Measurements from ENCODE around the gene SOX11. TPM values are rescaled to one million over a fixed set of nuclear protein-coding genes. Genes with fewer than 3 reads are reported as not detected.
A peak's percentile ranks its signal among the peaks of the same experiment; 100 is the strongest.
"Not testable (repeated sequence)": the region's sequence is repeated elsewhere in the genome, so short reads cannot be mapped to it uniquely, and the experiment has no call there.

Gene SOX11
- 39.0 TPM for polyA plus RNA-seq (ENCODE audit: insufficient read length)

- peak; percentile 96 for DNase-seq
Observed at GRCh38 chr2:5691985-5692529, at the start of gene SOX11. TSS of gene SOX11 (plus strand) at chr2:5692384. CDS start at chr2:5692722, 338 bp downstream.

GRCh38 chr2:5652734-5653133, 39.5 kb upstream of the SOX11 start:
- not testable (repeated sequence) for DNase-seq

DNA sequence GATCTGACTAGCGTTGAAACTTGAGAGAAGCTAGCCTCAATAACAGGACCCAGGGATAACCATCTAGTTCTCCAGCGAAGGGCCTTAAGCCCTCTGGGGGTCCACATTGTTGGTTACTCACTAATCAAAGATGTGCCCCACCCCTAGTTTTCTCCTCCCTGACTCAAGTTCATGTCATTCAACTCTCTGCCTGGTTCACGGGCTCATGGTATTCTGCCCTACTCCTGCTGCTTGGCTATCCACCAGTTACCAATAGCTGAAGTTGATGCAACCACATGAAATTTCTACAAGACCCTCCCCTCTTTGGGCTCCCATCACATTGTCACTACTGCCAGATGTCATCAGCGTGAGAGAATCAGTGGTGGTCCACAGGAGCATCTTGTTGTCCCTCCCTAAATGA, 38.4 kb upstream of the SOX11 start:
- DNase-seq = not testable (repeated sequence)

DNA sequence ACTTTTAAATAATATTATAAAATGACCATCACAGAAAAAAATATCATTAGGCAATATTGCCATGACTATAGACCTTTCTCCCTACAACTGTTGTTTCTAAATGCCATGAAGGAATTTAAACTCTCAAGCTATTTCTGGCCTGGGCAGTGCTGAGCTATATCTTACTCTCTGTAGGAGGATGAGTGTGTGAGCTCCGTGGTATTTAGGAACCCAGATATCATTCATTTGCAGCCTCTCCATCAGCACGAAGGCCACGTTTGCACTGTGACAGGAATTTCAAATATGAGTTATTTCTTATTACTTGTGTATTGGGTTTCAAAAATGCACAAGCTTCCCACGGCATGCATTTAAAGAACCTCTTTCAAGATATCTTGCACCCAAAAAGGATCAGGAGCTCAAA, 35.0 kb upstream of the SOX11 start:
- DNase-seq = no peak

- DNase-seq = no peak
Observed at GRCh38 chr2:5660591-5660990, 31.6 kb upstream of the SOX11 start.

DNA sequence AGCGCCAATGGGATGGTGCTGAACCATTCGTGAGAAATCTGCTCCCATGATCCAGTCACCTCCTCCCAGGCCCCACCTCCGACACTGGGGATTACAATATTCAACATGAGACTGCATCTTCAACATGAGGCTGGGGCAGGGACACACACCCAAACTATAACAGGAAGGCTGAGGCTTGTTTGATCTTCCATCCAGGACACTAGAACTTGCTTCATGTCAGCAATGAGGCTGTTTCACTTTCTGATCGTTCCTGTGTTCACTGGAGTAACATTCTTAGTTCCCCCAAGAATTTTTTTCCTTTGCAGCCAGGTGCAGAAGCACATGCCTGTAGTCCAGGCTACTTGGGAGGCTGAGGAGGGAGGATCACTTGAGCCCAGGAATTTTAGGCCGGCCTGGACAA, 30.8 kb upstream of the SOX11 start:
- no peak for DNase-seq

DNA sequence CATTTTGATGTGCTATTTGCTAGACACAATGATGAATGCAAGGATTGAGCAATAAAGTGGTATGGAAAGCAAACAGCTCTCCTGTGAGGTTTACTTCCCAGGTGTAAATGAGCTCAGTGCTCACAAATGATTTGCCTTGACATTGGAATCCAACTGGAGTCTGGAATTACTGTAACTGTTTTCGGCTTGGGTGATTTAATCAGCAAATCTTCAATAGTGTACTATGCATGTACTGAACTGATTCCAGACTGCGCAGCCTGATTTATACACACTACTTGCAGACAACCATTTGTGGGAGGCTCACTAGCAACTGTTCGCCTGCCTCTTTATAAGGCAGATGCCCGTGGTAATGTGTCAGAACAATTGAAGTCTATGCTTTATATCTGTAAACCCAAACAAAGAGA, 27.9 kb upstream of the SOX11 start:
- DNase-seq = no peak

- no peak for DNase-seq
Observed at GRCh38 chr2:5665066-5665465, 27.1 kb upstream of the SOX11 start.

DNA sequence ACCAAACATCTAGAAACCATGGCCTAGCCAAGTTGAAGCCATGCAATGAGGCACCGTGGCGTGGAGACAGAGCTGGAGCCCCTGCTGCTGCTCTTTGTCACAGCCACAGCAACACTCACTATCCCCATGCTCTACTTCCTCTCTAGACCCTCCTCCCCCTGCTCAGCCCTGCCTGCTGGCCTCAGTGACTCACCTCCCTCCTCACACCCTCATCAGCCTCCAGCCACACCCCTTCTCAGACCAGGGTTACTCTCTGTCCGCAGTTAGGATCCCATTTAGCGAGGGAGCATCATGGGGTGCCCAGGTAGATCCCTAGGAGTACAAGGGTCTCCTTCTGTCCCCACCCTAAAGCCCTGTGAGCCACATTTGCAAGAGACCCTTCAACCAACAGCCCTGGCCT, 25.4 kb upstream of the SOX11 start:
- no peak for DNase-seq

- not testable (repeated sequence) for DNase-seq
Observed at GRCh38 chr2:5667655-5668054, 24.5 kb upstream of the SOX11 start.

DNA sequence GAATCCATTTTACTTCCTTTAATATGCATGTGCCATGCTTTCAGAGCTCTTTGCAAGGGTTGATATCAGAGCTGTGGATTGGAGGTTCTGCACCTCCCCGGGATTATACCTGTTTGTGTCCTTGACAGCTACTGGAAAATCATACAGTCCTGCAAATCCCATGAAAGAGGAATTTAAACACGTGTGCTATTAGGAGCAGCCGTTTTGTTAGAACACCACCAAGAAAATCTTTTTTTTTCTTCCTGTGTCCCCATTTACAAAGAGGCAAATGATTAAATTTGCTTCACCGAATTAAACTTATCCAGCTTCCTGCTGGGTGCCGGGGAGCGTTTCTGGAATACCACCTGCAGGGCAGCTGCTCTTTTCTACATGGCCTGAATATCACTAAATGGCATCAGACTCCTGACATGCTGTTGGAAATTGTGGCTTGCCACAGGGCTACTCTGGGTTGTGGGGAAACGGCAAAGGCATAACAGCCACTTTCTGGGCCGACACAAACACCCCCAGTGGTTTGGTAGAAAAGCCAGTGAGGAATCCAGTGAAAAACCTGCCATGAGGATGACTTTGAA, 23.4 kb upstream of the SOX11 start:
- no peak for DNase-seq

DNA sequence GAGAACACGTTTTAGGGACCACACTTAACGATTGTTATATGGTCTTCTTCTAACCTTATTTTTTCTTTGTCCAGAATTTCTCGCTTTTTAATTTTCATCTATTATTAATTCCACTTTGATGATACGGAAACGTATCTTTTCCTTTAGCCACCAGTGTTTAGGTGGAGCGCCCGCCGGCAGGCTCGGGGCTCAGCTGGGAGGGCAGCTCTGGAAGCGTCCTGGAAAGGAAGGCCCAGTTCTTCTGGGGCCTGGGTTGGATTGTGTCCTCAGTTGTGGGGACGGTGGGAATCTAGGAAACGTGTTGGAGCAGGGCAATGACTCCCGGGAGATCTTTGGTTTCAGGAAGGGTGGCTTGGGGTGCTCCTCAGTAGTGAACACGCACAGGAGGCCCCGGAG, 19.4 kb upstream of the SOX11 start:
- DNase-seq = no peak

DNA sequence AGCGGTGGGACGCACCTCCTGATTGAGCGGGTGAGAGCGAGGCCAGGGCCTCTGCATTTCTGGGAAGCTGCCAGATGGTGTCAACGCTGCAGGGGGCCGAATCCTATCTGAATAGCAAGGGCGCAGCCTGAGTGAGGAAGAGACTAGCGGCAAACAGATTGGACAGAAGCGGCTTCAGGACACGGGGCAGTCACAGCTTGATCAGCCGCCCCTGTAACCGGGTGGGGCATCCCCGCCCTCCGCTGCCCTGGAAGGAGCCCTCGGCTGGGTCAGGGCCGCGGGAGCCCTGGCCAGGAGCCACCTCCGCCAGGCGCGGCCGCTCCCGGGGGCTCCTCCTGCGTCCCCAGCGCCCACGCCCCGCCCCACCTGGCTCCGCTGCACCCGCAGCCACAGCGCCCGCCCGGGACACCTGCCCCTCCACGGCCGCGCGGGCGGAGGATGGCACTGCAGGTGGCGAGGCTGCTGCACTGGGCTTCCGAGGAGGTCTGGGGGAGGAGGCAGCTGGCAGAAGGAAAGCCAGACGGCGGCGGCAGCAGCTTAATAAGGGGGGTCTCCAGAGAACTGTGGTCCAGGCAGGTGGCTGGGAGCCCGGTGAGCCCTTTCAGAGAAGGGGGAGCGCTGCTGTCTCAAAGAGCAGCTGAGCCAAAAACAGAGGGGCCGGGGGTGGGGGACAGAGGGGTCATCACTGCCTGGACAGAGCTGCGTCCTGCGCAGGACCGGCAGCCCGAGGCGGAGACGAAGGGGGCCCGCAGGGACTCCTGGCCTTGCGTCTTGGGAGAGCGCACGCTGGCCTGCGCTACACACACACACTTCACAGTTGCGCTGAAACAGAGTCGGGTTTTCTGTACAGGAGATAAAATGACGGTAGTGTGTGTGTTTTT, 18.8 kb upstream of the SOX11 start:
- no peak for DNase-seq

- DNase-seq = peak; percentile 12
Observed at GRCh38 chr2:5674026-5674340, 18.2 kb upstream of the SOX11 start.

DNA sequence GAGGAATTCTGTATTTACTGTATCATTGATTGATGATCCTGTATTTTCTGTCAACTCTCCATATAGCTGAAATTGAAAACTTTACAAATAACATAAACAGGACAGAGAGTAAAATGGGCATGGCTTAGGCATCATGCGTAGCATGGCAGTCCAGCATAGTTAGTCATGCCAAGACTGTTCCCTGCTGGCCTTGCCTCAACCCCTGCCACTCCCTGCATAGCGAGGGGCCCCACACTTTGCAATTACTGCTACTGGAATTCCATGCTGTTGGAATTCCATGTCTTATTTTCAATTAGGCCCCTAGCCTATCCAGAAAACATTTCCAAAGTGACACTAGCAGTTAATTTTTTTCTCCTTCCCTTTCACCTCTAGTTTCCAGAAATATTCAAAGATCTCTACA, 15.1 kb upstream of the SOX11 start:
- DNase-seq = no peak

- no peak for DNase-seq
Observed at GRCh38 chr2:5683471-5683870, 8.7 kb upstream of the SOX11 start.

DNA sequence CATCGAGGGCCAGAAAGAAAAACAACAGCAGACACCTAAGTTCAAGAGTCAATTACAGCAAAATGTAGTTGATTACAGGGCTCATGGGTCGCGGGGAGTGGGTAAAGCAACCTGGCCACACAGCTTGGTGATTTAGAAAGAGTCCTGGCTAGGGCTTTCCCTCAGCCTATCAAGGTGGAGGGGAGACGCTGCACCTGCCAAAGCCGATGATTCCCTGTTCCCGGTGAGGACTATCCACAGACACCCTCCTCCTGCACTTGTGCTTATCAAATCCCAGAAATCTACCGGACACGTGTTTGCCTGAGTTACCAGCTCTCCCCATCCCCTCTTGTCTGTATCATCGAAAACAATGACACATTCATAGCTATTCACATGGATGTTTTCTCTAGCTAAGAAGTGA, 7.0 kb upstream of the SOX11 start:
- no peak for DNase-seq

GRCh38 chr2:5686068-5686467, 6.1 kb upstream of the SOX11 start:
- no peak for DNase-seq

DNA sequence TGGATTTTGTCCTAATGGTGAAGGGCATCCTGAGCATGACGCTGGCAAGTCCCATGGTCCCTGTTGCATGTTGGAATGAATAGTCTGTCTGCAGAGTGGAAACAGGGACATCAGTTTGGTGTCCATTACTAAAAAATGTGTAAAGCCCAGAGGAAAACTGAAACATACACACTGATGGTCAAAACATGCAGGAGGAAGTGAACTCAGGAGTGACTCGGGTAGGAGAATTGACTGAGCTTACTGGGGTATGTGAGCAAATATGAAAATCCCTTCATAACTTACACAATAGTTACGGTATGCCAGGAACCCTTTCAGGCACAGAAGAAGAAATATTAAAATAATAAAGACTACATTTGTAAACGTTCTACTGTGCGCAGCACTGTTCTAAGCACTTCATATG, 5.6 kb upstream of the SOX11 start:
- no peak for DNase-seq

DNA sequence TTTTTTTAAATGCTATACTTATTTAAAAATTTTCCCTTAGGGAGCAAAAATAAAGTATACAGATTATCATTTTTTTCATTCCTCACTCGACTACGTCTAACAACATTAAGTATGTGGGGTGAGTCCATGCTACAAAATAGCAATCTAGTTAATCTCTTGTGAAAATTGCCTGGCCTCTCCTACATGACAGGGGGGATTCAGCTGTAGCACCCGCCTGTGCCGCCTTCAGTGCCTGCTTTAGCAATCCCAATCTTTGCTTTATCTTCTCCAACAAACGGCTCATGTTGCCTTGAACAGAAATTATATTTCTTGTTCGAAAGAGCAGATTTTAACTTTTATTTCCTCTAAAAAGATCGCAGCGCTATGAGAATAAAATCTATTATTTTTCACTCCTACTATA, 2.4 kb upstream of the SOX11 start:
- DNase-seq = no peak

GRCh38 chr2:5690286-5690685, 1.9 kb upstream of the SOX11 start:
- DNase-seq = peak; percentile 26

DNA sequence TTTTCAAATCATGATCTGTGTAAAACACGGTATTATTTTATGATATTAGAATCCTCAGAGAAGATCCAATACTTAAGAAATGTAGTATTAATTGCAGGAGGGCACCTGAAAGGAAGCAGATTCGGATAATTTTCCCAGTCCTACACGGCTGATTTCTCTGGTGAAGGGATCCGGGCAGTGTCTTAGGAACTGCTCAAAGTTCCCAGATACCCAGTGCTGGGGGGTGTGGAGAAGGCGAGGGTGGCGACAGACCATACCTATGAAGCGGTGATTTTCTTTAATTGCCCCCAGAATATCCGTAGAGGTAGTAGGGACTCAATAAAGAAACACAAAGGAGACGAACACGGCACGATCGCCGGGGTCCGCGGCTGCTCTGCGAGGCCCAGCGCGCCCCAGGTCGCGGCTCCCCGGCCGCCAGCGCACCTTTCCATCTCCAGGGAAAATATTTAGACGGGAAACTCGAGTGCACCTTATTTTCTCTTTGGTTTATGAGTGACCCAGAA, 1.4 kb upstream of the SOX11 start:
- no peak for DNase-seq

DNA sequence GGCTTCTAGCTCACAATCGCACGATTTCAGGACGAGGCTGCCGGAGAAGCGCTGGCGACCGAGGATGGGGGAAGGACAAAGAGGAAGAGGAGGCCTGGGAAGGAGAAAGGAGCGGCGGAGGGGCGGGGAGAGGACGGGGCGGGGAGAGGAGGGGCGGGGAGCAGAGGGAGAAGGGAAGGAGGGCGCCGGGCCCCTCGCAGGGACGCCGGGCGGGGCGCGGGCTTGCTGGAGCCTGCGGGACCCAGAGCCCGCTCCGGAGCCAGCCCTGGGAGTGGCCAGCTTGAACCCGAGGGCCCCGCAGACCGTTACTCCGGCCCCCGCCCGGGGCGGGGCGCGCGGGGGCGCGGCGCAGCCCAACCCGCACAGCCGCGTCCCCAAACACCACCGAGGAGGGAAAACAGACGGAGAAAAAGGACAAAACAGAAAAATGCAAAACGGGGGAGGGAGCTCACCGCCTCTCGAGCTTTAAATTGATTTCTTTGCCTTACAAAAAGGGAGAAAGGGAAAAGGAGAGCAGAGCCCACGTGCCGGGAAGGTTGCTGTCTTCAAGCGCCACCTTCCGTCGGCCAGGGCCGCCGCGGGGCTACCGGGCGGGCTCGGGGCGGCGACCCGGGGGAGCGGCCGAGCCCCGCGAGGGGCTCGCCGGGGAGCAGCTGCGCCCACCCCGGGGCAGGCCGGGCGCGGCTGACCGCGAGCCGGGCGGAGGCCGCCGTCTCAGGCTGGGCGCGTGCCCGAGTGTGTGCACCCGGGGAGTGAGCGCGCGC, 781 bp upstream of the SOX11 start:
- peak; percentile 74 for DNase-seq

Data from hindlimb muscle (tissue), 1 donor.